Sigmoid colon (tissue), 7 donors: ENCODE data around the gene CHCHD6. TPM values are rescaled to one million over a fixed set of nuclear protein-coding genes. Genes with fewer than 3 reads are reported as not detected.
A peak's percentile ranks its signal among the peaks of the same experiment; 100 is the strongest.

Experiments
- DNase-seq: peaks from one replicate; pipeline ENCODE4 v3.0.0-alpha.2; 2019
- H3K27ac ChIP-seq, 4 donors: fragments of 200-600 bp; sonication (generic); one replicate each; pipeline ENCODE4 v1.5.1; 2016 to 2019; ENCODE audit warnings: mild to moderate bottlenecking in 1 of 4
- H3K27me3 ChIP-seq, 3 donors: fragments of 200-600 bp; sonication (generic); one replicate each; pipeline ENCODE4 v1.5.1; 2019; ENCODE audit warnings: mild to moderate bottlenecking in 1 of 3
- H3K36me3 ChIP-seq, 4 donors: fragments of 200-600 bp; sonication (generic); one replicate each; pipeline ENCODE4 v1.5.1; 2016 to 2019
- H3K4me1 ChIP-seq, 4 donors: fragments of 200-600 bp; sonication (generic); one replicate each; pipeline ENCODE4 v1.5.1; 2017 to 2019
- H3K4me3 ChIP-seq, 4 donors: fragments of 200-600 bp; sonication (generic); one replicate each; pipeline ENCODE4 v1.5.1; 2017 to 2019; ENCODE audit warnings: mild to moderate bottlenecking in 2 of 4, moderate library complexity in 1 of 4
- H3K9me3 ChIP-seq, 4 donors: fragments of 200-600 bp in 3 of 4; sonication (generic) in 3 of 4; one replicate each; pipeline versions ENCODE4 v1.5.1 to v1.6.1; 2013 to 2019
- CTCF ChIP-seq, 4 experiments: fragments of 450-650 bp in 3 of 4; fragments of 200-600 bp in 1 of 4; IDR thresholded peaks; one replicate each; pipeline ENCODE4 v1.5.1; 2016 to 2019; ENCODE audit warnings: antibody characterized with exemption in 4 of 4, mild to moderate bottlenecking in 3 of 4, moderate library complexity in 2 of 4
- EP300 ChIP-seq, 4 donors: sonication (generic); formaldehyde crosslinking; IDR thresholded peaks; one replicate each; pipeline ENCODE4 v1.6.1; 2017; ENCODE audit warnings: antibody characterized with exemption in 4 of 4
- POLR2A ChIP-seq, 2 donors: fragments of 450-650 bp; IDR thresholded peaks; one replicate each; pipeline ENCODE4 v1.6.1; 2016; ENCODE audit warnings: antibody characterized with exemption in 2 of 2, mild to moderate bottlenecking in 2 of 2, moderate library complexity in 2 of 2
- POLR2AphosphoS5 ChIP-seq, 4 donors: sonication (generic); formaldehyde crosslinking; IDR thresholded peaks; one replicate each; pipeline ENCODE4 v1.6.1; 2017; ENCODE audit warnings: antibody characterized with exemption in 4 of 4
- WGBS, 2 donors: extraction: QIAGEN DNeasy Blood & Tissue Kit; methylation state at CpG; one replicate each; pipeline ENCODE4 v1.1.7; 2013; 5-methylcytosine and 5-hydroxymethylcytosine counted together
- intact Hi-C: fragments of 100-400 bp; cut with DNase I; formaldehyde crosslinking; loops from one replicate; pipeline ENCODE4 v1.15.1; 2023
- polyA plus RNA-seq, 3 donors: library from polyadenylated mRNA; stranded (reverse); fragments of 200-250 nt; gene quantifications; one replicate each; pipeline ENCODE4 v1.2.3, GENCODE V29; 2013
- total RNA-seq, 4 donors: library from RNA; depleted of rRNA; stranded (reverse); fragments of >200 nt; gene quantifications; one replicate each; pipeline ENCODE4 v1.1.0, GENCODE V29; 2016
- donor health status: healthy with polysubstance abuse.
- donor health status: Bipolar disorder and iron deficiency.
- donor health status: healthy.

The CHCHD6 gene
- total and polyA plus RNA-seq, 7 donors, result 8.0 to 20.9 (median 14.4) TPM

GRCh38 chr3:126832933-126833332 is 128.9 kb downstream of the CHCHD6 start:
- intact Hi-C loops, result no loop called here
- Histone ChIP-seq H3K9me3 (no peaks in the 10 kb centered on the region), H3K4me3 (no peak overlapping the region), H3K36me3 (no peaks in the 10 kb centered on the region), H3K27me3 (no peaks in the 10 kb centered on the region), H3K27ac (no peak overlapping the region), H3K4me1 (no peaks in the 10 kb centered on the region)
- TF ChIP-seq POLR2AphosphoS5 (IDR thresholded peaks at IDR 0.05), result no peak
- WGBS, 2 donors, result 94 to 95% methylated on average over 5 of the region's 5 CpGs
- no peak for DNase-seq

- intact Hi-C loops, result no loop called here
- WGBS, 2 donors, result 83 to 89% methylated on average over 13 of the region's 13 CpGs
- H3K27ac ChIP-seq, result no peak overlapping the region
Observed at GRCh38 chr3:126834596-126835471, 130.8 kb downstream of the CHCHD6 start.

GRCh38 chr3:126835472-126836219 is 131.6 kb downstream of the CHCHD6 start:
- Histone ChIP-seq H3K4me3 (no peak overlapping the region), H3K36me3 (no peaks in the 10 kb centered on the region), H3K9me3 (no peaks in the 10 kb centered on the region), H3K27me3 (no peaks in the 10 kb centered on the region), H3K4me1 (no peaks in the 10 kb centered on the region), H3K27ac (no peak overlapping the region)
- 79 to 87% methylated on average over 9 of the region's 9 CpGs for WGBS, 2 donors
- DNase-seq, result peak; percentile 20
- TF ChIP-seq CTCF (IDR thresholded peaks at IDR 0.05) (no peak), POLR2A (IDR thresholded peaks at IDR 0.05) (no peak), EP300 (IDR thresholded peaks at IDR 0.05) (no peak), POLR2AphosphoS5 (IDR thresholded peaks at IDR 0.05) (no peak)
- intact Hi-C loops, result no loop called here

More at GRCh38 chr3:126834596-126835471, 130.8 kb downstream of the CHCHD6 start:
- Histone ChIP-seq H3K9me3 (no peaks in the 10 kb centered on the region), H3K4me3 (no peak overlapping the region), H3K4me1 (no peaks in the 10 kb centered on the region), H3K36me3 (no peaks in the 10 kb centered on the region), H3K27me3 (no peaks in the 10 kb centered on the region)
- peak; percentile 21 for DNase-seq
- TF ChIP-seq EP300 (IDR thresholded peaks at IDR 0.05) (no peak), POLR2AphosphoS5 (IDR thresholded peaks at IDR 0.05) (no peak), CTCF (IDR thresholded peaks at IDR 0.05) (no peak), POLR2A (IDR thresholded peaks at IDR 0.05) (no peak)

- intact Hi-C loops, result no loop called here
- no peak overlapping the region for H3K4me3 ChIP-seq
- no peaks in the 10 kb centered on the region for H3K36me3 ChIP-seq
- H3K4me1 ChIP-seq, result no peaks in the 10 kb centered on the region
- 94% methylated on average over 10 of the region's 10 CpGs for WGBS, 2 donors
- peak; percentile 50 for DNase-seq
- TF ChIP-seq POLR2A (IDR thresholded peaks at IDR 0.05) (no peak), POLR2AphosphoS5 (IDR thresholded peaks at IDR 0.05) (no peak), CTCF (IDR thresholded peaks at IDR 0.05) (no peak), EP300 (IDR thresholded peaks at IDR 0.05) (no peak)
- H3K9me3 ChIP-seq, result no peaks in the 10 kb centered on the region
- no peaks in the 10 kb centered on the region for H3K27me3 ChIP-seq
- no peak overlapping the region for H3K27ac ChIP-seq
Observed at GRCh38 chr3:126836220-126836860, 132.3 kb downstream of the CHCHD6 start.

- DNase-seq, result peak; percentile 21
- Histone ChIP-seq H3K4me3 (no peak overlapping the region), H3K4me1 (no peaks in the 10 kb centered on the region), H3K9me3 (no peaks in the 10 kb centered on the region), H3K27ac (no peak overlapping the region), H3K27me3 (no peaks in the 10 kb centered on the region), H3K36me3 (no peaks in the 10 kb centered on the region)
- intact Hi-C loops, result no loop called here
- no peak for TF ChIP-seq POLR2AphosphoS5 (IDR thresholded peaks at IDR 0.05)
- no peak for TF ChIP-seq EP300 (IDR thresholded peaks at IDR 0.05)
- TF ChIP-seq CTCF (IDR thresholded peaks at IDR 0.05), result no peak
- no peak for TF ChIP-seq POLR2A (IDR thresholded peaks at IDR 0.05)
- WGBS, 2 donors, result 88 to 95% methylated on average over 4 of the region's 4 CpGs
Observed at GRCh38 chr3:126837773-126838172, 133.7 kb downstream of the CHCHD6 start.
